ENCODE measurements around the gene ARHGAP26. TPM values are rescaled to one million over a fixed set of nuclear protein-coding genes. Genes with fewer than 3 reads are reported as not detected.

ARHGAP26 gene
- total RNA-seq, 1 experiment from 2014 or later: 79.8 TPM

DNA sequence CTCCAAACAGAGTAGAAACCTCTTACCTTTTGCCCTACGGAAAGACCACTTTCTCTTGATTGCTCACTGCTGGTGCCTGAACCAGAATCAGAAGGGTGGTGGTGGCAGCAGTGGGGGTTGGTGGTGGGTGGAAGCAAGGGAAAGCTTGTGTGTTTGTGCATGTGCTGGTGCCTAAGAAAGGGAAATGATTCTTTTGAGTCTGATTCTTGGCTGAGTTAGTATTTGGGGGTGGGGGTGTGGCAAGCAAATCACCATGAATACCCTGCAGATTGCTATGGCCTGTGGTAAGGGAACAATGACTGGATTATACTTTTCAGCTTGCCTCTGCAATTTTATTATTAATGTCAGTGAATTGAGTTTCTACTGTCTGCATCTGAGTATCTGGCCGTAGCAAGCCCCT is 106.6 kb downstream of the ARHGAP26 start:
- no TSS peak for BruUV-seq (replicated peaks)
- H3K4me1 ChIP-seq: no peaks in the 10 kb centered on the region
- no peak overlapping the region for H3K4me3 ChIP-seq (ENCODE audit: low read depth, low read length)
- TF ChIP-seq, protein P1, sequence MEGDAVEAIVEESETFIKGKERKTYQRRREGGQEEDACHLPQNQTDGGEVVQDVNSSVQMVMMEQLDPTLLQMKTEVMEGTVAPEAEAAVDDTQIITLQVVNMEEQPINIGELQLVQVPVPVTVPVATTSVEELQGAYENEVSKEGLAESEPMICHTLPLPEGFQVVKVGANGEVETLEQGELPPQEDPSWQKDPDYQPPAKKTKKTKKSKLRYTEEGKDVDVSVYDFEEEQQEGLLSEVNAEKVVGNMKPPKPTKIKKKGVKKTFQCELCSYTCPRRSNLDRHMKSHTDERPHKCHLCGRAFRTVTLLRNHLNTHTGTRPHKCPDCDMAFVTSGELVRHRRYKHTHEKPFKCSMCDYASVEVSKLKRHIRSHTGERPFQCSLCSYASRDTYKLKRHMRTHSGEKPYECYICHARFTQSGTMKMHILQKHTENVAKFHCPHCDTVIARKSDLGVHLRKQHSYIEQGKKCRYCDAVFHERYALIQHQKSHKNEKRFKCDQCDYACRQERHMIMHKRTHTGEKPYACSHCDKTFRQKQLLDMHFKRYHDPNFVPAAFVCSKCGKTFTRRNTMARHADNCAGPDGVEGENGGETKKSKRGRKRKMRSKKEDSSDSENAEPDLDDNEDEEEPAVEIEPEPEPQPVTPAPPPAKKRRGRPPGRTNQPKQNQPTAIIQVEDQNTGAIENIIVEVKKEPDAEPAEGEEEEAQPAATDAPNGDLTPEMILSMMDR (IDR thresholded peaks at IDR 0.05; ENCODE audit: insufficient read depth in 1 of 2, low read depth in 1 of 2, low read length in 1 of 2, severe bottlenecking in 1 of 2, unreplicated experiment in 1 of 2): no peak
- no peaks in the 10 kb centered on the region for H3K9me3 Mint-ChIP-seq (ENCODE audit: unreplicated experiment)
- ChIA-PET CTCF (no interaction called here), POLR2A (no interaction called here)
- H3K9me3 ChIP-seq: no peaks in the 10 kb centered on the region
- H3K4me3 Mint-ChIP-seq (ENCODE audit: unreplicated experiment): no peak overlapping the region
- no peak for DNase-seq
- H3K27ac Mint-ChIP-seq (ENCODE audit: unreplicated experiment): no peak overlapping the region
- intact Hi-C loops (cut with micrococcal nuclease; ENCODE audit: unreplicated experiment): no loop called here
- H3K36me3 ChIP-seq (ENCODE audit: control insufficient read depth, insufficient read depth, low read length): peaks cover 2% of the 10 kb centered on the region; the same call in 1 of the 2 replicates
- no peaks in the 10 kb centered on the region for H3K4me1 Mint-ChIP-seq (ENCODE audit: low read depth, unreplicated experiment)
- peaks cover 26% of the 10 kb centered on the region for H3K36me3 Mint-ChIP-seq (ENCODE audit: insufficient read depth, unreplicated experiment)
- H3K27me3 Mint-ChIP-seq (ENCODE audit: insufficient read depth, unreplicated experiment): no peaks in the 10 kb centered on the region
- no peaks in the 10 kb centered on the region for H3K27me3 ChIP-seq (replicated peaks; ENCODE audit: control insufficient read depth, insufficient read depth, low read length)

DNA sequence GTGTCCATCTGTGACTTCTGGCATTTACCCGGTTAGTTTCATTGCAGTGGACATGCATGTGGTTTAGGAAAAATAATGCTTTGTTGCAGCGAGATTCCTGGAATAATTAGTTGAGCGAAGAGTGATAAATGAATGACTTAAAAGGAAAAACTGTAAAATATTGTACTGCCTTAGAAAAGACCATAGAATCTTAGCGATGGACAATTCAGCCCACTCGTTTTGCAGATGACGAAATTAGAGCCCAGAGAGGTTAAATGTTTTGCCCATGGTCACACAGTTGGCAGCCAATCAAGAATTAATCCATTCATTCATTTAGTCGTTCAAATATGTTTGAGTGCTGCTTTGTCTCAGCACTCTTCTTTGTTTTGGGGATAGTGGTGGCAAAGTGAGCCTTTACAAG is 107.9 kb downstream of the ARHGAP26 start:
- peaks cover 31% of the 10 kb centered on the region for H3K36me3 Mint-ChIP-seq (ENCODE audit: insufficient read depth, unreplicated experiment)
- H3K36me3 ChIP-seq (ENCODE audit: control insufficient read depth, insufficient read depth, low read length): peaks cover 2% of the 10 kb centered on the region; the same call in 1 of the 2 replicates
- no TSS peak for BruUV-seq (replicated peaks)
- no peaks in the 10 kb centered on the region for H3K9me3 ChIP-seq
- H3K9me3 Mint-ChIP-seq (ENCODE audit: unreplicated experiment): no peaks in the 10 kb centered on the region
- POLR2A ChIA-PET: no interaction called here
- TF ChIP-seq, protein P1 (IDR thresholded peaks at IDR 0.05; ENCODE audit: insufficient read depth in 1 of 2, low read depth in 1 of 2, low read length in 1 of 2, severe bottlenecking in 1 of 2, unreplicated experiment in 1 of 2): no peak
- H3K27me3 ChIP-seq (replicated peaks; ENCODE audit: control insufficient read depth, insufficient read depth, low read length): no peaks in the 10 kb centered on the region
- intact Hi-C loops (cut with micrococcal nuclease; ENCODE audit: unreplicated experiment): no loop called here
- no peak overlapping the region for H3K4me3 Mint-ChIP-seq (ENCODE audit: unreplicated experiment)
- no peak for DNase-seq
- H3K4me1 ChIP-seq: peaks cover 7% of the 10 kb centered on the region; the same call in 1 of the 2 replicates
- no peak overlapping the region for H3K4me3 ChIP-seq (ENCODE audit: low read depth, low read length)
- H3K4me1 Mint-ChIP-seq (ENCODE audit: low read depth, unreplicated experiment): peaks cover 6% of the 10 kb centered on the region
- H3K27ac Mint-ChIP-seq (ENCODE audit: unreplicated experiment): no peak overlapping the region
- no peaks in the 10 kb centered on the region for H3K27me3 Mint-ChIP-seq (ENCODE audit: insufficient read depth, unreplicated experiment)
- CTCF ChIA-PET: no interaction called here

DNA sequence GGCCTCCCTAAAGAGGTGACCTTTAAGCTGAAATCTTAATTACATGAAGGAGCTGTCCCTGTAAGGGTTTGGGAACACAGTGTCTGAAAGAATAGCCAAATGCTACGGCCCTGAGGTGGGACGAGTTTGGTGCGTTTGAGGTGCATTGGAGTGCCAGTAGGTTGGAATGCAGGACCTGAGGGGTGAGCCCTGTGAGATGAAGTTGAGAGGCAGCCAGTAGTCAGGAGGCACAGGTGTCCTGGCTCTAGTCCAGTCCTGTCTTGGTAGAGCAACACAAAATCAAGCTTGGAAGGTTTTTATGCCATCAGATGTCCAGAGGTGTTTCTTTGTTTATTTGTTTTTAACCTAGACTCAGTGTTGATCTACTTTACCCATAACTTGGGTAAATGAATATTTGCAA is 108.5 kb downstream of the ARHGAP26 start:
- H3K9me3 ChIP-seq: no peaks in the 10 kb centered on the region
- CTCF ChIA-PET: interaction anchor here (4.8 kb wide), 1 partner anchor 161 kb away, joined by 18 read pairs; no protein-coding TSS in a partner anchor
- H3K4me1 ChIP-seq: peaks cover 8% of the 10 kb centered on the region; the same call in 1 of the 2 replicates
- POLR2A ChIA-PET: no interaction called here
- TF ChIP-seq, protein P1 (IDR thresholded peaks at IDR 0.05; ENCODE audit: insufficient read depth in 1 of 2, low read depth in 1 of 2, low read length in 1 of 2, severe bottlenecking in 1 of 2, unreplicated experiment in 1 of 2): no peak
- intact Hi-C loops (cut with micrococcal nuclease; ENCODE audit: unreplicated experiment): no loop called here
- peaks cover 2% of the 10 kb centered on the region; the same call in 1 of the 2 replicates for H3K36me3 ChIP-seq (ENCODE audit: control insufficient read depth, insufficient read depth, low read length)
- H3K27me3 Mint-ChIP-seq (ENCODE audit: insufficient read depth, unreplicated experiment): no peaks in the 10 kb centered on the region
- peaks cover 36% of the 10 kb centered on the region for H3K36me3 Mint-ChIP-seq (ENCODE audit: insufficient read depth, unreplicated experiment)
- H3K4me3 ChIP-seq (ENCODE audit: low read depth, low read length): no peak overlapping the region
- DNase-seq: no peak
- no TSS peak for BruUV-seq (replicated peaks)
- H3K9me3 Mint-ChIP-seq (ENCODE audit: unreplicated experiment): no peaks in the 10 kb centered on the region
- H3K27ac Mint-ChIP-seq (ENCODE audit: unreplicated experiment): no peak overlapping the region
- H3K4me3 Mint-ChIP-seq (ENCODE audit: unreplicated experiment): no peak overlapping the region
- no peaks in the 10 kb centered on the region for H3K27me3 ChIP-seq (replicated peaks; ENCODE audit: control insufficient read depth, insufficient read depth, low read length)
- H3K4me1 Mint-ChIP-seq (ENCODE audit: low read depth, unreplicated experiment): peaks cover 8% of the 10 kb centered on the region
